Measurements from ENCODE around the gene SPATA12. TPM values are rescaled to one million over a fixed set of nuclear protein-coding genes. Genes with fewer than 3 reads are reported as not detected.

SPATA12 gene
- total RNA-seq, 1 experiment from 2014 or later: 0.22 TPM

GRCh38 chr3:57029383-57029782 is 31.1 kb upstream of the SPATA12 start:
- no peaks in the 10 kb centered on the region for H3K27me3 ChIP-seq (ENCODE audit: insufficient read depth, low read length)
- no peaks in the 10 kb centered on the region for H3K9me3 ChIP-seq (ENCODE audit: control insufficient read depth, low read depth, low read length)
- H4K8ac ChIP-seq (replicated peaks; ENCODE audit: insufficient read length, low read depth, low read length): no peak overlapping the region
- H2AFZ ChIP-seq (ENCODE audit: low read length): no peak overlapping the region
- H2AK5ac ChIP-seq (ENCODE audit: insufficient read length, low read length): no peak overlapping the region
- H3K18ac ChIP-seq (ENCODE audit: insufficient read length, low read depth, low read length): no peak overlapping the region
- no peak overlapping the region for H2BK12ac ChIP-seq (ENCODE audit: insufficient read length, low read depth, low read length)
- TF ChIP-seq, protein P1, sequence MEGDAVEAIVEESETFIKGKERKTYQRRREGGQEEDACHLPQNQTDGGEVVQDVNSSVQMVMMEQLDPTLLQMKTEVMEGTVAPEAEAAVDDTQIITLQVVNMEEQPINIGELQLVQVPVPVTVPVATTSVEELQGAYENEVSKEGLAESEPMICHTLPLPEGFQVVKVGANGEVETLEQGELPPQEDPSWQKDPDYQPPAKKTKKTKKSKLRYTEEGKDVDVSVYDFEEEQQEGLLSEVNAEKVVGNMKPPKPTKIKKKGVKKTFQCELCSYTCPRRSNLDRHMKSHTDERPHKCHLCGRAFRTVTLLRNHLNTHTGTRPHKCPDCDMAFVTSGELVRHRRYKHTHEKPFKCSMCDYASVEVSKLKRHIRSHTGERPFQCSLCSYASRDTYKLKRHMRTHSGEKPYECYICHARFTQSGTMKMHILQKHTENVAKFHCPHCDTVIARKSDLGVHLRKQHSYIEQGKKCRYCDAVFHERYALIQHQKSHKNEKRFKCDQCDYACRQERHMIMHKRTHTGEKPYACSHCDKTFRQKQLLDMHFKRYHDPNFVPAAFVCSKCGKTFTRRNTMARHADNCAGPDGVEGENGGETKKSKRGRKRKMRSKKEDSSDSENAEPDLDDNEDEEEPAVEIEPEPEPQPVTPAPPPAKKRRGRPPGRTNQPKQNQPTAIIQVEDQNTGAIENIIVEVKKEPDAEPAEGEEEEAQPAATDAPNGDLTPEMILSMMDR (conservative IDR thresholded peaks at IDR 0.05): no peak
- Mint-ChIP-seq H3K4me1 (peaks cover 0 to 2% of the 10 kb centered on the region in 2 experiments; a peak in 1 of 4 replicates), H3K27ac (no peak overlapping the region), H3K27me3 (ENCODE audit: low read depth) (no peaks in the 10 kb centered on the region), H3K4me3 (no peak overlapping the region), H3K9me3 (no peaks in the 10 kb centered on the region), H3K36me3 (ENCODE audit: insufficient read depth in 1 of 3, low read depth in 3 of 3) (no peaks in the 10 kb centered on the region; a peak in 1 of 7 replicates)
- H2BK5ac ChIP-seq (ENCODE audit: insufficient read length, low read length): no peak overlapping the region
- H3T11ph ChIP-seq (ENCODE audit: low read length): no peak overlapping the region
- H3K4ac ChIP-seq (ENCODE audit: low read depth, low read length): no peak overlapping the region
- DNase-seq: no peak
- WGBS (ENCODE audit: extremely low coverage, insufficient read length, low lambda C conversion rate): no CpG with 5 or more reads among the region's 2 CpGs
- no peak overlapping the region for H3K56ac ChIP-seq (ENCODE audit: insufficient read length, low read depth, low read length)
- H3K4me2 ChIP-seq (ENCODE audit: insufficient read depth, insufficient read length, low read length): no peak overlapping the region
- no peak overlapping the region for H3K14ac ChIP-seq (ENCODE audit: insufficient read depth, low read length)
- H2BK120ac ChIP-seq (ENCODE audit: low read depth, low read length, poor library complexity, severe bottlenecking): no peak overlapping the region
- H4K5ac ChIP-seq (ENCODE audit: insufficient read length, low read depth, low read length): no peak overlapping the region
- H4K20me1 ChIP-seq (ENCODE audit: control insufficient read depth, insufficient read depth, insufficient read length): no peaks in the 10 kb centered on the region
- no peak overlapping the region for H2BK15ac ChIP-seq (ENCODE audit: low read depth, low read length)
- H3K4me1 ChIP-seq (ENCODE audit: insufficient read depth, low read length): no peaks in the 10 kb centered on the region
- no peak overlapping the region for H4K91ac ChIP-seq (ENCODE audit: insufficient read length, low read depth, low read length)
- H2BK20ac ChIP-seq (ENCODE audit: low read depth, low read length, poor library complexity, severe bottlenecking): no peak overlapping the region
- H3K79me2 ChIP-seq (ENCODE audit: insufficient read depth, low read length): no peaks in the 10 kb centered on the region; the same call in 1 of the 2 replicates
- H3K23me2 ChIP-seq (ENCODE audit: insufficient read length, low read depth, low read length, poor library complexity, severe bottlenecking): no peaks in the 10 kb centered on the region
- no peak overlapping the region for H3K23ac ChIP-seq (ENCODE audit: insufficient read length, low read depth, low read length)
- H3K27ac ChIP-seq (ENCODE audit: insufficient read length, low read depth, low read length): no peak overlapping the region
- H3K9ac ChIP-seq (ENCODE audit: extremely low read depth, insufficient read length, low read length): no peak overlapping the region
- no peaks in the 10 kb centered on the region for H3K79me1 ChIP-seq (ENCODE audit: insufficient read depth, low read depth, low read length, poor library complexity, severe bottlenecking)
